ENCODE results near the gene TRIM47.

DNA sequence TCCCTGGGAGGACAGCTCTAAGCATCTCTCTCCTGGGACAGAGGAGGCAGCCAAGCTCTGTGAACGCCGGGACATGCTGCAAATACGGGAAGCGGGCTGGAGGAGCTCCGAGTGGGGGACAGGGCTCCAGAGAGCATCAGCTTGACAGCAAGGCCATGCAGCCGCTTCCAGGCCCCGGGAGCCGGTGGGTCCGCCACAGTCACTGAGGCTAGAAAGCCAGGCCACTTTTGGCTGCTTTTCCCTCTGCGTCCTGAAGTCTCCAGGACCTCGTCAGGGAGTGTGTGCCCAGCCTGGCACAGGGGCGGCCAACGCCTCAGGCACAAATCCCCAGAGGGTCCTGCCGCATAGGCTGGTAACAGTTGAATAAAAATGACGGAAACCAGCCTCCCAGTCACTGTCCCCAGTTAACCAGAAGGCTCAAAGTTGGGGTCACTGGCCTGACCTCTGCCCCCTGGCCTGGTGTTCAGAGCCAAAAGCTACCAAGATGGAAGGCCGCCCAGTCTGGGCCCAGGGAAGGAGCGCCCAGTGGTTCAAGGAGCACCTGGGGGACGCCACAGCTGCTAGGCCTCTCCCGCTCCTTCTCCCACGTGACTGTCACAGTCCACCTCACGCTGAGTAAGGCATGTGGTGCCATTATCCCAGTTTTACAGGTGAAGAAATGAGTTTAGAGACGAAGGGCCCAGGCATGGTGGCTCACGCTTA is 21.5 kb upstream of the TRIM47 start:
- TF ChIP-seq, protein P1, sequence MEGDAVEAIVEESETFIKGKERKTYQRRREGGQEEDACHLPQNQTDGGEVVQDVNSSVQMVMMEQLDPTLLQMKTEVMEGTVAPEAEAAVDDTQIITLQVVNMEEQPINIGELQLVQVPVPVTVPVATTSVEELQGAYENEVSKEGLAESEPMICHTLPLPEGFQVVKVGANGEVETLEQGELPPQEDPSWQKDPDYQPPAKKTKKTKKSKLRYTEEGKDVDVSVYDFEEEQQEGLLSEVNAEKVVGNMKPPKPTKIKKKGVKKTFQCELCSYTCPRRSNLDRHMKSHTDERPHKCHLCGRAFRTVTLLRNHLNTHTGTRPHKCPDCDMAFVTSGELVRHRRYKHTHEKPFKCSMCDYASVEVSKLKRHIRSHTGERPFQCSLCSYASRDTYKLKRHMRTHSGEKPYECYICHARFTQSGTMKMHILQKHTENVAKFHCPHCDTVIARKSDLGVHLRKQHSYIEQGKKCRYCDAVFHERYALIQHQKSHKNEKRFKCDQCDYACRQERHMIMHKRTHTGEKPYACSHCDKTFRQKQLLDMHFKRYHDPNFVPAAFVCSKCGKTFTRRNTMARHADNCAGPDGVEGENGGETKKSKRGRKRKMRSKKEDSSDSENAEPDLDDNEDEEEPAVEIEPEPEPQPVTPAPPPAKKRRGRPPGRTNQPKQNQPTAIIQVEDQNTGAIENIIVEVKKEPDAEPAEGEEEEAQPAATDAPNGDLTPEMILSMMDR (IDR thresholded peaks at IDR 0.05; ENCODE audit: low read length), result no peak
- TF ChIP-seq EZH2 (IDR thresholded peaks at IDR 0.05; ENCODE audit: borderline replicate concordance, low read length), result no peak
